ENCODE results near the gene MARCHF7.
"Not testable (repeated sequence)": the region's sequence is repeated elsewhere in the genome, so short reads cannot be mapped to it uniquely, and the experiment has no call there.

The MARCHF7 gene

GRCh38 chr2:159712143-159712928 lies at the start of gene MARCHF7:
Gene MARCHF7, plus strand, starts transcription at chr2:159712506. Its CDS starts 16,517 bp downstream, at chr2:159729023.
- in situ Hi-C loops (cut with MboI; ENCODE audit: low sequenced_read_pairs), result no loop called here

DNA sequence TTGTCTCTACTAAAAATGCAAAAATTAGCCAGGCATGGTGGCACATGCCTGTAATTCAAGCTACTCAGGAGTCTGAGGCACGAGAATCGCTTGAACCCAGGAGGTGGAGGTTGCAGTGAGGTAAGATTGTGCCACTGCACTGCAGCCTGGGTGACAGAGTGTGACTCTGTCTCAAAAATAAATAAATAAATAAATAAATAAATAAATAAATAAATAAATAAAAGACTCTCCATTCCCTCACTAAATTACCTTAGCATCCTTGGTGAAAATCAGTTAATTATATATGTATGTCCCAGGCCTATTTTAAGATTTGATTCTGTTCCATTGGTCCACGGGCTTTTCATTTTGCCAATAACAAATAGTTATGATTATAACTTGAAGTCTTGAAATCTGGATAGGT lies 44.9 kb upstream of the MARCHF7 start:
- in situ Hi-C loops (cut with MboI; ENCODE audit: low sequenced_read_pairs), result not testable (repeated sequence)

DNA sequence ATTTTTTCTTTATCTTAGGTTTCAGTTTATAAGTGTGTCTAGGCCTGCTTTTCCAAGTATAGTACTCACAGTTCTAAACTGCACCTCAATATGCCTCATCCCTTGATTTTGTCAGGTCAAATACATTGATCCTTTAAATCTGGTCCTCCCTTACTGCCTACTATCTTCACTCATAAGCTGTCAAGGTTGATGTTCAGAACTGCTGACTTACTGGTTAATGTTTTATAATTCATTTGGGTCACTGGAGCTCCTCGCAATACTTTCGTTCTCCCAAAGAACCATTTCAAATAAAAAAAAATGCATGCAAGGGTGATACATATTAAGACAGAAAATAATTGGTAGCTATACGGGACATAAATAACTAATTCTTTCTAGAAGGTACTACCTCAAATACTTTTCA lies 41.3 kb upstream of the MARCHF7 start:
- in situ Hi-C loops (cut with MboI; ENCODE audit: low sequenced_read_pairs), result no loop called here

GRCh38 chr2:159677654-159678053 lies 34.7 kb upstream of the MARCHF7 start:
- in situ Hi-C loops (cut with MboI; ENCODE audit: low sequenced_read_pairs), result no loop called here

DNA sequence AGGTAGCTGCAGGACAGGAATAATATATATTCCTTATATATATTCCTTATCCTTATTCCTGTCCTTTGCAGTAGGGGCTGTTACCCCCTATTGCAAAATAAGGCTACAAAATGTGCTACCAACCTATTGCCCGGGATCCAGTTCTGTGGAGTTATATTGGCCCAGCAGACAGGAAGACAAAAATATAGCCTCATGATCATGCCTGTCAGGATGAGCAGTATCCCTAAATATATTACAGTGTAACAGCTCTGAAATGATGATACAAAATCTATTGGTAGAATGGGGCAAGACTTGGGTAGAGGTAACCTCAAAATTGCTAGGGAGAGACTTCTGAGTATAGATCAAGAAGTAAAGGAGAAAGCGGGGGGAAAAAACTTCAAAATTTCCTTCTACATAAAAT lies 31.6 kb upstream of the MARCHF7 start:
- in situ Hi-C loops (cut with MboI; ENCODE audit: low sequenced_read_pairs), result no loop called here

DNA sequence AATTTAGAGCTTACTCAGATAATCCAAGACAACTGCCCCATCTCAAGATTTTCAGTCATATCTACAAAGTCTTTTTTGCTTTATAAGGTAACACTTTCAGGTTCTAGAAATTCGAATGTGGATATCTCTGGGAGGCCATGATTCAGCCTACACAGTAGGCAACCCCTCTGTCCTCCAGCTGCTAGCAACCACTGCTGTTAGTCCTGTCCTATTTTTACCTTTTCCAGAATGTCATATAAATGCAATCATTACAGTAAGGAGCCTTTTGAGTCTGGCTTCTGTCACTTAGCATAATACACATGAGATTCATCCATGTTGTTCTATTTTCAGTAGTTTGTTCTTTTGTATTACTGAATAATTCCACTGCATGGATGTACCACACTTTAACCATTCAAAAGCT lies 28.5 kb upstream of the MARCHF7 start:
- in situ Hi-C loops (cut with MboI; ENCODE audit: low sequenced_read_pairs), result no loop called here

- in situ Hi-C loops (cut with MboI; ENCODE audit: low sequenced_read_pairs), result no loop called here
Observed at GRCh38 chr2:159684796-159685195, 27.5 kb upstream of the MARCHF7 start.

GRCh38 chr2:159694500-159695040 lies 17.7 kb upstream of the MARCHF7 start:
- in situ Hi-C loops (cut with MboI; ENCODE audit: low sequenced_read_pairs), result no loop called here

DNA sequence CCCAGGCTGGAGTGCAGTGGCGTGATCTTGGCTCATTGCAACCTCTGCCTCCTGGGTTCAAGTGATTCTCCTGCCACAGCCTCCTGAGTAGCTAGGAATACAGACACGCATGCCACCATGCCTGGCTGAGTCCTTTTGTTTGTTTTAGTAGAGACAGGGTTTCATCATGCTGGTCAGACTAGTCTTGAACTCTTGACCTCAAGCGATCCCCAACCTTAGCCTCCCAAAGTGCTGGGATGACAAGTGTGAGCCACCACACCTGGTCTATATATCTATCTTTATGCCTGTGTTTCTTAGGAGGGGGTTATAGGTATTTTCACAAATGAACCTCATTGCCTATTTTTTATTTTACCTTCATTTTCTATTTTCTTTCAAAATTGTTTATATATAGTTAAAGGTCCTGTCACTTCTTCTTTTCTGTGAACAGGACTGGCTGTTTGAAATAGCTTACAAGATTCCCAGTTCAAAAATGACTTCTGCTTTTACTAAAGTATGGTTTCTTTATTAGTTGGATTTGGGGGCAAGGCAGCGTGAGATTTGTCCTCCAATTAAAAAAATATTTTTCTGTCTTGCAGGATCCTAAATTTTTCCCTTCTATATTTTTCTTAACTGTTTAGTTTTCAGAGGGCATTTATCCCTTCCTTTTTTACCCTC lies 16.4 kb upstream of the MARCHF7 start:
- in situ Hi-C loops (cut with MboI; ENCODE audit: low sequenced_read_pairs), result no loop called here

GRCh38 chr2:159703491-159703890 lies 8.8 kb upstream of the MARCHF7 start:
- in situ Hi-C loops (cut with MboI; ENCODE audit: low sequenced_read_pairs), result no loop called here

GRCh38 chr2:159706385-159706980 lies 5.8 kb upstream of the MARCHF7 start:
- in situ Hi-C loops (cut with MboI; ENCODE audit: low sequenced_read_pairs), result no loop called here

DNA sequence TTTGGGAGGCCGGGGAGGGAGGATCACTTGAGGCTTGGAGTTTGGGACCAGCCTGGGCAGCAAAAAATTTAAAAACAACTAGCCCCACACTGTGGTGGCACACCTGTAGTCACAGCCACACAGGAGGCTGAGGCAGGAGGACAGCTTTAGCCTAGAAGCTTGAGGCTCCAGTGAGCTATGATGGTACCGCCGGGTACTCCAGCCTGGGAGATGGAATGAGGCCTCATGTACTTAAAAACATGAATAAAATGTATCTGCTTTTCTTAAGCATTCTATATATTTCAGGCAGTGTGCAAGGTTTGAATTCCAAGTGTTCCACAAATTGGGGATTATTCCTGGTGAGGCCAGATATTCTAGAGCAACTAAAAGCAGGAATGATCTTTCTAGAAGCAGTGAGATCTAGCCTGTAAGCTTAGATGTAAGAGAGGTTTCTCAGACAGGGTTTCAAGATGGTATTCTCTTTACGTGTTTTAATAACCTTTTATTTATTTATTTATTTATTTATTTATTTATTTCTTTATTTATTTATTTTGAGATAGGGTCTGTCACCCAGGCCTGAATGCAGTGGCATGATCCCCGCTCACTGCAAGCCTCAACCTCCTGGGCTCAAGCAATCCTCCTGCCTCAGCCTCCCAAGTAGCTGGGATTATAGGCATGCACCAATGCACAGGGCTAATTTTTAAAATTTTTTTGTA lies 4.1 kb upstream of the MARCHF7 start:
- in situ Hi-C loops (cut with MboI; ENCODE audit: low sequenced_read_pairs), result no loop called here

- in situ Hi-C loops (cut with MboI; ENCODE audit: low sequenced_read_pairs), result no loop called here
Observed at GRCh38 chr2:159710601-159711180, 1.6 kb upstream of the MARCHF7 start.

DNA sequence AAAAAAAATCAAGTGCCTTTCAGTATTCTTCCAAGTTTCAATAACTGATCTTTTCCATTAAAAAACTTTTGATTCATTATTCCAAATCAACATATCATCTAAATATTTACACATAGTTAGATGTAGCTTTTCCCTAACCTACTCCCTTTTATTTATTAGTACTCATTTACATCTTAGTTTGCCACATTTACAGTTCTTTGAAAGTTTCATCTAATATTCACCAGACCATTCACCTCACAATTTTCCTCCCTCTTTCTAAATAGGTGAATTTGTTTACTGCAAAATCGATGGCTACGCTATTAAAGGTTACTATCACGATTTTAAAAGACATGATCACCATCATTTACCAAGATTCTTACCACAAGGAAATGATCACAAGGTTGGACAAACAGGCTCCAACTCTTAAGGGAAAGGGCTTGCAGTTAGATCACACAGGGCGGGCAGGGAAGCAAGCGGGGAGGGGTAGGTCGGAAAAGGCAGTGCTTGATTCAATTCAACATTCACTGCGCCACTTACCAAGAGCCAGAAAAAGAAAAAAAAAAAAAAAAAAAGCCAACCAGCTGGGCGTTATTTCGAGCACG lies 654 bp upstream of the MARCHF7 start:
- in situ Hi-C loops (cut with MboI; ENCODE audit: low sequenced_read_pairs), result no loop called here

GRCh38 chr2:159712929-159713420 lies 669 bp downstream of the MARCHF7 start:
- in situ Hi-C loops (cut with MboI; ENCODE audit: low sequenced_read_pairs), result no loop called here

- in situ Hi-C loops (cut with MboI; ENCODE audit: low sequenced_read_pairs), result no loop called here
Observed at GRCh38 chr2:159713631-159714246, 1.4 kb downstream of the MARCHF7 start.

GRCh38 chr2:159714247-159714930 lies 2.1 kb downstream of the MARCHF7 start:
- in situ Hi-C loops (cut with MboI; ENCODE audit: low sequenced_read_pairs), result no loop called here

DNA sequence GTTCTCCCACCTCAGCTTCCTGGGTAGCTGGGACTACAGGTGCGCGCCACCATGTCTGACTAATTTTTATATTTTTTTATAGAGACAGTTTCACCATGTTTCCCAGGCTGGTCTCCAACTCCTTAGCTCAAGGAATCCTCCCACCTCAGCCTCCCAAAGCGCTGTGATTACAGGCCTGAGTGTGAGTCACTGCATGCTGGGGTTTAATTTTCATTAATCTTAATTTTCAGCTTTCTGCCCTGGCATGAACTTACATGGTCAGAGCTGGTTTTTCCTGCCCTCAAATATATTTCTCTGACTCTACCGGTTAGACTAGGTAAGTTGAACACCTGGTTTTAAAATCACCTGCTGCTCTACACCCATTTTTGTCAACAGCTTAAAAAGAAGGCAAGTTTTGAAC lies 3.1 kb downstream of the MARCHF7 start:
- in situ Hi-C loops (cut with MboI; ENCODE audit: low sequenced_read_pairs), result no loop called here

- in situ Hi-C loops (cut with MboI; ENCODE audit: low sequenced_read_pairs), result not testable (repeated sequence)
Observed at GRCh38 chr2:159716409-159716808, 4.1 kb downstream of the MARCHF7 start.

All from hTERT RPE-1 (cell line).